ENCODE data around the gene MINDY3.

MINDY3 gene

DNA sequence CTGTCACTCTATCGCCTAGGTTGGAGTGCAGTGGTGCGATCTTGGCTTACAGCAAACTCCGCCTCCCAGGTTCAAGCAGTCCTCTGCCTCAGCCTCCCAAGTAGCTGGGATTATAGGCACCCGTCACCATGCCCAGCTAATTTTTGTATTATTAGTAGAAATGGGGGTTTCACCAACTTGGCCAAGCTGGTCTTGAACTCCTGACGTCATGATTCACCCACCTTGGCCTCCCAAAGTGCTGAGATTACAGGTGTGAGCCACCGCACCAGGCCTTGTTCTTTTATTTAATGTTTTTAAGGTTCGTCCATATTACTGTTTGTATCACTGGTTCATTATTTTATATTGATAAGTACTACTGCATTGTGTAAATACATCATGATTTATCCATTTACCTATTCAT, 130.4 kb downstream of the MINDY3 start:
- no peak for DNase-seq
